Anterior cingulate cortex (tissue), 58 donors: ENCODE measurements around the gene CYP19A1.

Experiments used
- DNase-seq, 58 donors: peaks; one replicate each; lab custom pipeline; 2025; lab: John Stamatoyannopoulos, UW

CYP19A1 gene

DNA sequence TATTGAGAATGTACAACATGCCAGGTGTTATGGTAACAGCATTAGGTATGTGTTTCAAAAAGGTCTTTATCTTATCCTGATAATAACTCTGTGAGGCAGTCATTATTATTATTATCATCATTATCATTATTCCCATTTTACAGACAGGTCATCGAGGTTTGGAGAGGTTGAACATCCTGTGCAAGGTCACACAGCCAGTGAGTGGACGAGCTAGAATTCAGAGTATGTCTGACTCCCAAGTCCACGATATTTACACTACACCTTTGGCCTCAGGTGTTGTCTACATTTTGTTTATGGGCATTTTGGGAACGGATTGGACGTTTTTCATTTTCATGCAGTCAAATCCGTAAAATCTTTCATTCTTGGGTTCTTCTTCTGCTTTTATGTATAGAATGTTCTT lies 27.0 kb upstream of the CYP19A1 start:
- DNase-seq: no peak

DNA sequence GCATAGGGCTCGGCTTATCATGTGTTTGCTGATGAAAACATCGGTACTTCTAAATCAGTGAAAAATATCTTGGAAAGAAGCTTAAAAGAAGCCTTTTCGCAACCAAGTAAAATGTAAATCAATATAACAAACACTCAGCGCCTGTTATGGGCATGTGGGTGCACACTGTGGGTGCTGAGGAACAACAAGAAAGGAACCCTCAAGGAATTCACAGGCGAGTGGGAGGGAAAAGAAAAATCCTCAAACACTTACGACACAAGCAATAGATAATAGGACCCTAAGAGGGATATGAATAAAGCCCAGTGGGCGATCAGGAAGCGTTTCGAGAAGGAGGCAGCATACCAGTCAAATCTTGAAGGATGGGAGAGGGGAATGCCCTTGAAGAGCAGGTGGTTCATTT lies 25.0 kb upstream of the CYP19A1 start:
- DNase-seq: no peak

DNA sequence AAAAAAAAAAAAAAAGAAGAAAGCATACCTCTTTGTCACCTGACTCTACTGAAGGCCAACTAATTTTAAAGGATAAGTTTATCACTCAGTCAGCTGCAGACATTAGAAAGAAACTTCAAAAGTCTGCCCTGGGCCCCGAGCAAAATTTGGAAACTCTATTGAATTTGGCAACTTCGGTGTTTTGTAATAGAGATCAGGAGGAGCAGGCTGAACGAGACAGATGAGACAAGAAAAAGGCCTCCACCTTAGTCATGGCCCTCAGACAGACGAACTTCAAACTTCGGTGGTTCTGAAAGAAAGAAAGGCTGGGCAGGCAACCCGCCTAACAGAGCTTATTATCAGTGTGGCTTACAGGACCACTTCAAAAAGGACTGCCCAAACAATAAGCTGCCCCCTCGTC lies 21.6 kb upstream of the CYP19A1 start:
- DNase-seq: no peak

DNA sequence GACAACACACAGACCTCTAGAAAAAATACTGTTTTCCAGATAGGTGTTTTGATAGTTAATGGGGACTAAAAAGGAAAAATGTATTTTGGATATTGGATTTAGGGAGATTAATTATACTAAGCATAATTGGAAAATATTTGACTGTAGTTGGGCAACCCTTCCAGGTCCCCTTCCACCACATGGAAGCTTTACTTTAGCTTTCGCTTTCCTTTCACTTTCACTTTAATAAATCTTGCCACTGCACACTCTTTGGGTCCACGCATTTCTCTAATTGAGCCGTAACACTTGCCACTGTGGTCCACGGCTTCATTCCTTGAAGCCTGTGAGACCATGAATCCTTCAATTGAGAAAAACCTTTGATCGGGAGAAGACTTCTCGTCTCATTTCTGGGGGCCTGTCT lies 18.6 kb upstream of the CYP19A1 start:
- no peak for DNase-seq

DNA sequence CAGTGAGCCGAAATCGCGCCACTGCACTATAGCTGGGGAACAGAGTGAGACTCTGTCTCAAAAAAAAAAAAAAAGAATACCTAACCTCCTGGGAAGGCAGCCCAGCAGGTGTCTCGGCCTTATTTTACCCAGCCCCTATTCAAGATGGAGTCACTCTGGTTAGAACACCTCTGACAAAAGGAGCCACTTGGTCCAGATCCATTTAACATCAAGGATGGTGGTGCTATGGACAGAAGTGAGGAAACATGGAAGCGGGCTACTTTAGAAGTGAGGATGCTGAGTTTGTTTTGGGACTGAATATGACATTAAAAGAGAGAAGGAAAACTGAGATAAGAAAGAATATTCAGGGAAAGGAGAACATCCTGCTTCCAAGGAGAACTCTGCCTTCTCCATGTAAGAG lies 17.8 kb upstream of the CYP19A1 start:
- no peak for DNase-seq

DNA sequence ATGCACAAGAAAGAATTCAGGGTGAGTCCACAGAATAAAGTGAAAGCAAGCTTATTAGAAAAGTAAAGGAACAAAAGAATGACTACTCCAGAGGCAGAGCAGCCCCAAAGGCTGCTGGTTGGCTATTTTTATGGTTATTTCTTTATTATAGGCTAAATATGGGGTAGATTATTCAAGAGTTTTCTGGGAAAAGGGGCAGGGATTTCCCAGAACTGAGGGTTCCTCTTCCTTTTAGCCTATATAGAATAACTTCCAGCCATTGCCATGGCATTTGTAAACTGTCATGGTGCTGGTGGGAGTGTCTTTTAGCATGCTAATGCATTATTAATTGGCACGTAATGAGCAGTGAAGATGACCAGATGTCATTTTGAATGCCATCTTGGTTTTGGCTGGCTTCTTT lies 16.7 kb upstream of the CYP19A1 start:
- no peak for DNase-seq

DNA sequence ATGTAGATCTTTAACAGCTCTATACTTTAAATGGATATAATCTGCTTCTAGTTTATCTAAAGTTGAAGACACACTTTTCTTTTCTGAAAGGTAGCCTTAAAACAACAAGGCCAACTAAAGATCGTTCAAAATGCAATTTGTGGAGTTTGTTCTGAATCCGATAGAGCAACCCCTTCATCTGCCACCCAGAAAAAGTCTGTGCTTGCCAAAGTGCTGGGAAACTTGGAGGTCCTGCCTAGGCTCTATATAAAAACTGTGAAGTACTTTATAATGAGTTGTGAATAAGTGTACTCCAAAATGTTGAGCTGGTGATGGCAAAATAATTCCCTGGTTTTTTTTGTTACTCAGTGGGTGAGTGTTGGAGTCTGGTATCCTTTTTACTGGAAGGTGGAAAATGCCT lies 15.6 kb upstream of the CYP19A1 start:
- no peak for DNase-seq

DNA sequence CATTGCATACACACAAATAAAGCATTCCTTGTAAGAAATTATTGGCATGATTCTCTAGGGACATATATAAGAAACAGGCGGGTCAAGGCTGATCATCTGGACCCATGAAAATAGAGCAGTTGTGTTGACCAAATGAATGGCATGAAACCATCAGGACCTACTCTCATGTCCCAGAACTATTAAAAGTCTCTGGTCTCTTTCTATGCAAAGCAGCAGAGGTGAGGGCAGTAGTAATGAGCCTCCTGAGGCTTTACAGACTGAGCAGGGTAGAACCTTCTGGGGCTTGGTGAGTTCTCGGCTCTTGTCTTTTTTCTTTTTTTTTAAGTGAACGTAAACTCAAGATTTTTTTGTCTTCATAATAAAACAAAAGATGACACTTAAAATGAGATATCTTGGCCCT lies 12.3 kb upstream of the CYP19A1 start:
- DNase-seq: no peak

DNA sequence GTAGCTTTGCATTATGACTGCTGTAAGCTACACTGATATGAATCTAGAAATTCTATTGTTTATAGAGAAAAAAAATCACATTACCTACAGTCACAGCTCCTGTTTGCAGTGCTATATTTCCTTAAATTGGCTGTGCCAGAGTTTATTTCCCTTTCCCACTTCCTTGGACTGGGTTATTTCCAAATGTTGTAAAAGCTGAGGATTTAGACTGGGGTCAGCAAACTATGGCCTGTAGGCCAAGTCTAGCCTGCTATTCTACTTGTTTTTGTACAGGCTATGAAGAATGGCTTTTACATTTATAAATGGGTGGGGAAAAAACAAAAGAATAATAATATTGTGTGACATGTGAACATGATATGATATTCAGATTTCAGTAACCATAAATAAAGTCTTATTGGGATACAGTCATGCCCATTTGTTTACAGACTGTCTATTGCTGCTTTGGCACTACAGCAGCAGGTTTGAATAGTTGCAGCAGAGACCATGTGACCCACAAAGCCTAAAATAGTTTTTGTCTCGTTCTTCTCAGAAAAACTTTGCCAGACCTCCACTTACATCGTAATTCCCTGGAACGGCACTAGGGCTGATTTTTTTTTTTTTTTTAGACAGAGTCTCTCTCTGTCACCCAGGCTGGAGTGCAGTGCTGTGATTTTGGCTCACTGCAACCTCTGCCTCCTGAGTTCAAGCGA lies 10.9 kb upstream of the CYP19A1 start:
- DNase-seq: peak in 3 of 58 donors; percentile 4 to 42 (median 20)

DNA sequence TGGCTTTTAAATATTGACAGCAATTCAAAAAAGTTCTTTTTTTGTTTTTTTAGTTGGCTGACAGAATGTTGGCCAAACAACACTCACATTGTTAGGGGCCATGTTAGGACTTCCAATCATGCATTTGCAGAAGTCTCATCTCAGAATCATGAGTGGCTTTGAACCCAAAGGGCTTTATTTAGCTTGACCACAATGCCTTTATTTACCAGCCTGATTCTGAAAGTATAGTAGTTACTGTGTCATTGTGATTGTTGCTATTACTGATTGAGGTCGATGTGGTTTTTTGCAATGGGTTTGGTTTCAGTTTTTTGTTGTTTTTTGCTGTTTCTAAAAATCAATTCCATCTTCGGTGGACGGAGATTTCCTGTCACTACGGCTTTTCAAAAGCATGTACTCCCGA lies 10.3 kb upstream of the CYP19A1 start:
- DNase-seq: peak in 7 of 58 donors; percentile 10 to 75 (median 26)

DNA sequence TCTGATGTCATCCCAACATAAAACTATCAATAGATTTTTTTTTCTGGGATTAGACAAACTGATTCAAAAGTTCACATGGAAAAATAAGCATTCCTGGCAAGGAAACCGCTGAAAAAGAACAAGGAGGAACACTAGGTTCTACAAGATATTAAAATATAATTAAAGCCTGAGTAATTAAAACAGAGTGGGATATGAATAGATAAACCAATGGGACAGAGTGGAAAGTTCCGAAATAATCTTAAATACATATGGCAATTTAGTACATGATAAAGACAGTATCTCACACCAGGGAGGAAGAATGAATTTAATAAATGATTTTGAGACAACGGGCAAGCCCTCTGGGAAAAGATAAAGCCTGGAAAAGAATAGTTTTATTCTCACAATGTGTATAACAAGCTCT lies 7.7 kb upstream of the CYP19A1 start:
- no peak for DNase-seq

DNA sequence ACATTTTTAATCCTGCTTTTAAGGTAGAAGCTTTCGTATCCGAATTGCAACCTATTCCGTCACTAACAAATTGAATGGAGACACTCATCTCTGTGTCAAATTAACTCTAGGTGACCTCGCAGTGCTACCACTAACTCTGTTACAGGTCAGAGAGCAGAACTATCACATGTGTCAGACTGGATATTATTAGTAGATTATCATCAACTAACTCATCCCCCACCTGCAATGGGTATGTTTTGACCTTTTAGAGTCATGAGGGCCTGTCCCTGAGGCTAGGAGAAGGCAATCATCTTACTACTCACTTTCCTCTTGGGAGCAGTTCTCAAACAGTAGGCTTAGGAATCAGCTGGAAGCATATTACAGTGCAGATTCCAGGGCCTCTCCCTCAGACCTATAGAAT lies 5.1 kb upstream of the CYP19A1 start:
- no peak for DNase-seq

DNA sequence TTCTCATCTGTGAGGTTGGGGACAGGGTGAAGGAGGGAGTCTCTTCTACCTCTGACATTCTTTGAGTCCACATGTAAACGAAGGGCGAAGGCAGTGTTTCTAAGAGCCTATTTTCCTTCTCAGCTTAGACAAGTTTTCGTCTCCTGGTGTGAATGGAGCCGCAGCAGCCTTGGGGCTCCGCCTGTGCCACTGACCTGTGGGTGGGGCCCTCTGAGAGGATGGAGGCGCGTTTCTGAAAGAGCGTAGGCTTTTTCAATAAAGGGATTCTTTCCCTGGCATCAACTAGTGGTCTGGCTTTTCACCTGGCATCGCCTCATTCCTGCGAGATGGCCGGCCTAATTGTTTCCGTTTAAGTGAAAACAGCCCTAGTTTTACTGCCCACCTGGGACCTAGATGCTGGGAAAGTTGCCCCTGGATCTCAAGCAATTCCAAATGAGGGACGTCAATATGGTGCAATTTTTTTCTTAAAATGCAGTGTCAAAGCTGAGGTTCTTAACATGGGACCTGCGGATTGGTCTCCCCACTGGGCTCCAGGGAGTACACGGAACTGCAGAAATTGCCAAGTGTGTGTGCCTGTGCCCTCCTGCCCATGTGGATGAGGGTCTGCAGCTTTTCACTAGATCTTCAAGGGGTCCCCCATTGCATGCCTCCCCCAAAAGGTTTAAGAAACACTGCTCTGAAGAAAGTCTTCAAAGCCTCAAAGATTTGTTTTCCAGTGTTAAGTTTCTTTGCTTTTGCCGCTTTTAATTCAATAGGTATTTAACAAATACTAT lies 4.0 kb upstream of the CYP19A1 start:
- peak in 11 of 58 donors; percentile 9 to 67 (median 37) for DNase-seq

DNA sequence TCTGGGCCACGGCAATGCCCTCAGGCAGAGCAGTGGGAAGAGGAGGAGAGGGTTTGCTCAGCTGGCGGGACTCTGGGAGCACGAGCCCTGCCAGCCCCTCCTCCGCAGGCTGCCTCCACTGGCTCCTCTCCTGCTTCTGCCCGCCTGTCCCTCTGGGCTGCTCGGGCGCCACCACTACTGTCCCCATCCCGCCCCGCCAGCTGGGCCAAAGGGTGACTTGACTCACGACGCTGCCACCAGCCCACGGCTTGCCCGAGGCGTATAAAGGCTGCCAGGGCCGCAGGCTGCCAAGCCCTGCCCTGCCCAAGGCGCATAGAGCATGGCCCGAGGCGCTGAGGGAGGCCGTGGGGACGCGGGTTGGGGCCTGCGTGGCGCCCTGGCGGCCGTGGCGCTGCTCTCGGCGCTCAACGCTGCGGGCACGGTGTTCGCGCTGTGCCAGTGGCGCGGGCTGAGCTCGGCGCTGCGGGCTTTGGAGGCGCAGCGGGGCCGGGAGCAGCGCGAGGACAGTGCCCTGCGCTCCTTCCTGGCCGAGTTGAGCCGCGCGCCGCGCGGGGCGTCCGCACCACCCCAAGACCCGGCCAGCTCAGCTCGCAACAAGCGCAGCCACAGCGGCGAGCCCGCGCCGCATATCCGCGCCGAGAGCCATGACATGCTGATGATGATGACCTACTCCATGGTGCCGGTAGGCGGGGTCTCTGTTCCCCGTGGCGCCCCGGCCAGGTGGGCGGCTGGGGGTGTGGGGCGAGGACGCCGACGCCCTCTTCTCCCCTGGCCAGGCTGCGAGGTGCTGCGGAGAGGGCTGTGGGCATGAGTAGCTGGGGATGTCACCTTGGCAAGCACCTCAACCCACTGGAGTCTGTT lies 3.2 kb upstream of the CYP19A1 start, which contains the start of gene GLDN:
Gene GLDN (plus strand): TSS at position 290 of the 861 bp plus-strand sequence. CDS start 30 bp downstream, at position 320.
- DNase-seq: peak in 56 of 58 donors; percentile 8 to 88 (median 67)

DNA sequence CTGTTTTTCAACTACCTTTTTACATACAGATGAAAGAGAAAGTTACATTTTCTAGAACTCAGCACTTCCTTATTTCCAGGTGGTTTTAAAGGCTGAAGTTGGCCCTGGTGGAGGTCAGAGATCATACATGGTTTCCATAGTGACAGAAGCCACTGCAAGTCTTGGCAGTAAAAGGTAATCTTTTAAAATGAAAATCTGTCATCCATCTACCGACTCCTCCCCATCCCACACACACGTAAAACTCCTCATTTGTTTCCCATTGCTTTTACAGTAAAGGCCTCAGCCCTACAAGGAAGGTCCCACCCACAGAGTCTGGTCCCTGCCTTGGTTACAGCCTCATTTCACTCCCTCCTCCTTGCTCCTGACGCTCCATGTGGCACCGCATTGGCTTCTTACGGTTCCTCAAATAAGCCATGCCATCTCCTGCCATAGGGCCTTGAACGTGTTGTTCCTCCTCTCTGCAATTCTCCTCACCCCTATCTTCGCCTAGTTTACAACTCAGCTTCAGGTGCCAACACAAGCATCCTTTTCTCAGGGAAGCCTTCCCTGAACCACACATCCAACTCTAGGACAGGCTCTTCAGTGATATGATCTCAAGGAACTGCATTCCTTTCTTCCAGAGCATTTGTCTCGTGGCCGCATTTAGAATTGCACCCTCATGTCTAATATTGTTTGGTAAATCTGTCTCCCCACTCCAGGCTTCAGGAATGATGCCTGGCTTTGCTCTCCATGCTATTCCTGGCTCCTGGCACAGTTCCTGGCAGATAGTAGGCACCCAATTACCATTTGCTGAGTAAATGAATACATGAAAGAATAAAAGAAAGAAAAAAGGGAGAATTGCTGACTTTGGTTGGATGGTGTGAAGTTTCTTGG lies 2.6 kb downstream of the CYP19A1 start:
- DNase-seq: peak in 7 of 58 donors; percentile 4 to 19 (median 14)

DNA sequence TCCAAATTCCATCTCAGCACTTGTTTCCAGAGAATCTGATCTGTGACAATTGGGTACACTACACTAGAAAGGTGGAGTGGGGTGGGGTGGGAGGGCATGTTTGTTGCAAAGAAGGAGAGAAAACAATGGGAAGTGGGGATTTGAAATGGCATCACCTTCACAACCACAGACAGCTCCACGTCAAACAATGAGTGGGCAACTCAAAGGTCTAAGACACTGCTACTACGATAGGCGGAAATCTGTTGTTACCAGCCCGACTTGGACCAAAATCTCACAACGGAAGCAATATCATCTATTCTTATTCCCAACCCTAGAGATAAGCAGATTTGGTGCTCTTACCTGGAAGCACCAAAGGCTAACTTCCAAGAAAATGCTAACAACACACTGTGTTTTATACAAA lies 3.3 kb downstream of the CYP19A1 start:
- no peak for DNase-seq

DNA sequence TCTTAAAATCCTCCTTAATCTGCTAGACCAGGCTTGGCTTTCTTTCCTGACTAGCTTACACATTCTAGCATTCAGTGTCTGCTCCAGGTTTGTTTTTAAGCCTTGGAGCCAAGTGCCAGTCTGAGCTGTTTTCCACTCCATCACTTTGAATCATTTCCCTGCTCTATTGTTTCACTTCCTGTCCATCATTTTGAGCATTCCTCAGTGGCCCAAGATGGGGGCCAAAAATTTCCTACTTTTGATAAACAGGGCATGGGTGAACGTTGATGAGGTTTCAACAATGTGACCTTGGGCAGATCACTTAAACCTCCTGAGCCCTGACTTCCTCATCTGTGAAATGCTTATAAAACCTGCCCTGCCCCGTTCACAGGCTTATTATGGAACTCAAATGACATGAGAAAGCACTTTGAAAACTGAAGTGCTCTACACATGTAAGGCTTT lies 4.4 kb downstream of the CYP19A1 start:
- no peak for DNase-seq

DNA sequence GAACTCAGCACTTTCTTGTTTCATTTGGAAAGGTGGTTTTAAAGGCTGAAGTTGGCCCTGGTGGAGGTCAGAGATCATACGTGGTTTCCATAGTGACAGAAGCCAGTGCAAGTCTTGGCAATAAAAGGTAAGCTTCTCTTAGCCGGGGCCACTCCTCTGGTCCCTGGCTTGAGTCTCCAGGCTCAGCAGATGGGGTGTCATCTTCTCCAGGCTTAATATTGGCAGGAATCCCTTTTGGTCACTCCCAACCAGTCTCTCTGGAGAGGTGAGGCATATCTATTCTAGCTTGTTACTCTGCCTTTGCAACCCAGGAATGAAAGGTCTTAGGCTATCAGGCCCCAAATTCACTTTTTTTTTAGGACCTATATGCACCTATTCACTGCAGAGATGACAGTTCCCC lies 4.8 kb downstream of the CYP19A1 start:
- DNase-seq: no peak

DNA sequence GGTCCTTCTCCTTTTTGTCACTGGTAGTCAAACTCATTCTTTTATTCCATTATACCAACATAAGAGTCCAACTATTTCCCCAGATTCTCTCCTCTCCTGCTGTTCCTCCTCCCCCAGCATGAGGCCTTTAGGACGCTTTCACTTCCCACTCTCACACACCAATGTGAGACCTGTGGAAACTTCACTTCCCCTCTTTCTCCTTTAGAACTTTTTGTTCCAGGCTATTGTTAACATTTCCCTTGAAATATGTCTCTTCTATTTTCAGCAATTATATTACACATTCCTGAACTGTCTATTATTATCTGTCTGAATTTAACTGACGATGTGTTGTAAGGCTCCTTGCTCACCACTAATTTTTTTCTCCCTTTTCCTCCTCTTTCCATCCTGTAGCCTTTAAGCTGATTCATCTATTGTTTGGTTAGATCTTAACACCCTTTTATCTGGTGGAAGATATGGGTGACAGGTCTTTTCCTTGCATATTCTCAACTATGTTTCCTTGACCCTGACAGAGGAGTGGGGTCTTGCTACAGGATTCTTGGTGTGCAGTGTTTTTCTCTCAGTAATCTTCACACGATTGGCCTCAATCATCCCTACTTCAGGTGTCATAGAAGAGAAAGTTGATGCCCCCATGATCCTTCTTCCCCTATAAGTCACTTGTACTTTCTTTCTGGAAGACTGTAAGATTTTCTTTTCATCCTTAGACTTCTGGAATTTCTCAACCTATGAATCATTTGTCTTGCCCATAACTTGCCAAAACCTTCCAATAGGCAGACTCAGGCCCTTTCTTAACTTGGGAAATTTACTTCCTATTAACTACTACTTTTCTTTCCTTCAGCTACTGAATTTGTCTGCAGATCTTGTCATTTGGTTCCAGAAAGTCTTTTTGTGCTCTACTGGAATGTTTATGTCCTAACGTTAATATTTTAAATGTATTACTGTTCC lies 5.9 kb downstream of the CYP19A1 start:
- peak in 3 of 58 donors; percentile 5 to 30 (median 6) for DNase-seq
